GM12865 (cell line): ENCODE results near the gene KLHDC7B.

Experiments
- DNase-seq: peaks from one replicate; pipeline ENCODE4 v3.0.0; 2010; ENCODE audit warnings: low read depth
- H3K4me3 ChIP-seq: 2 replicates; pipeline ENCODE4 v1.5.1; 2011; ENCODE audit warnings: mild to moderate bottlenecking, low read depth, low read length, control low read depth
- CTCF ChIP-seq: IDR thresholded peaks from 2 replicates; pipeline ENCODE4 v1.5.1; 2011; ENCODE audit warnings: low read length, control low read depth, low read depth, inconsistent platforms; ENCODE audit not compliant: insufficient read depth; ENCODE audit errors: missing control alignments

The KLHDC7B gene

GRCh38 chr22:50599816-50600455, 54.2 kb downstream of the KLHDC7B start:
- peak; percentile 24 for DNase-seq
- H3K4me3 ChIP-seq: no peak overlapping the region
- no peak for TF ChIP-seq CTCF

GRCh38 chr22:50600538-50600937, 54.8 kb downstream of the KLHDC7B start, which contains the start of gene MAPK8IP2:
Gene MAPK8IP2, plus strand, starts transcription at chr22:50600793. Its CDS starts 26 bp downstream, at chr22:50600819.
- TF ChIP-seq CTCF: no peak
- no peak within 1 kb of the TSS for H3K4me3 ChIP-seq
- DNase-seq: no peak
